Measurements from ENCODE around the gene G6PC3. TPM values are rescaled to one million over a fixed set of nuclear protein-coding genes. Genes with fewer than 3 reads are reported as not detected.

G6PC3 gene
- total and polyA plus RNA-seq, 2 of the 4 experiments (the other 2 are of a cell fraction): 20.4 to 107 TPM

GRCh38 chr17:44066204-44066930 is 4.2 kb upstream of the G6PC3 start, which contains the start of gene LSM12:
Gene LSM12 (minus strand): TSS chr17:44066671. CDS start chr17:44066587, 84 bp downstream.
- Histone ChIP-seq H3K56ac (ENCODE audit: extremely low read depth, insufficient read depth, low read length) (peak within 1 kb of the TSS; percentile 79), H2BK20ac (ENCODE audit: low read depth, low read length) (no peak within 1 kb of the TSS), H3K4me2 (ENCODE audit: low read depth, low read length) (peak within 1 kb of the TSS; percentile 96), H4K5ac (ENCODE audit: low read depth, low read length) (peak within 1 kb of the TSS; percentile 79), H2BK15ac (ENCODE audit: low read depth, low read length) (peak within 1 kb of the TSS; percentile 12; the same call in 1 of the 3 replicates), H2AK9ac (replicated peaks; ENCODE audit: low read depth, low read length, poor library complexity) (peak within 1 kb of the TSS; percentile 21), H2AFZ (replicated peaks; ENCODE audit: low read length, poor library complexity) (peak within 1 kb of the TSS; percentile 93), H3K23ac (ENCODE audit: low read depth, low read length) (peak within 1 kb of the TSS; percentile 98), H4K20me1 (ENCODE audit: insufficient read depth, low read length) (peaks cover 46% of the 10 kb centered on the region), H3K4ac (ENCODE audit: low read depth, low read length) (peak within 1 kb of the TSS; percentile 96), H3K18ac (ENCODE audit: low read depth, low read length) (peak within 1 kb of the TSS; percentile 66), H3K4me1 (ENCODE audit: control insufficient read depth, insufficient read depth, low read length) (peaks cover 5% of the 10 kb centered on the region), H3K14ac (replicated peaks; ENCODE audit: low read depth, low read length) (peak within 1 kb of the TSS; percentile 94), H3K9ac (ENCODE audit: low read depth, low read length) (peak within 1 kb of the TSS; percentile 95), H3K9me1 (ENCODE audit: insufficient read depth, low read length) (peaks cover 3% of the 10 kb centered on the region; the same call in 1 of the 2 replicates), H4K91ac (ENCODE audit: insufficient read depth, low read depth, low read length) (peak within 1 kb of the TSS; percentile 80), H2BK5ac (ENCODE audit: low read depth, low read length, poor library complexity, severe bottlenecking) (peak within 1 kb of the TSS; percentile 84), H3K36me3 (ENCODE audit: control insufficient read depth, insufficient read depth, low read length) (peaks cover 9% of the 10 kb centered on the region), H3K4me3 (ENCODE audit: insufficient read depth, low read depth, low read length) (peak within 1 kb of the TSS; percentile 83), H3K9me3 (ENCODE audit: control insufficient read depth, insufficient read depth, low read length) (no peaks in the 10 kb centered on the region), H2BK120ac (ENCODE audit: low read depth, low read length) (peak within 1 kb of the TSS; percentile 66; the same call in 1 of the 2 replicates), H3K27me3 (ENCODE audit: control insufficient read depth, insufficient read depth, low read length) (no peaks in the 10 kb centered on the region), H3K27ac (ENCODE audit: insufficient read depth, low read length) (peak within 1 kb of the TSS; percentile 93), H3K79me1 (ENCODE audit: low read depth in 1 of 2, low read length in 2 of 2) (peaks cover 9 to 39% of the 10 kb centered on the region in 2 experiments), H2AK5ac (ENCODE audit: low read depth, low read length) (peak within 1 kb of the TSS; percentile 89), H4K8ac (ENCODE audit: low read depth in 2 of 2, low read length in 2 of 2) (peak within 1 kb of the TSS; percentile 62 to 98)
- DNase-seq (peak; percentile 88), ATAC-seq (ENCODE audit: low read depth) (peak; percentile 80)
- TF ChIP-seq BHLHE40 (IDR thresholded peaks at IDR 0.05; ENCODE audit: low read depth, low read length) (no peak), POLR2A (IDR thresholded peaks at IDR 0.05; ENCODE audit: low read depth, low read length) (peak; percentile 87), CEBPB (IDR thresholded peaks at IDR 0.05; ENCODE audit: low read depth, low read length) (peak; percentile 88), USF2 (IDR thresholded peaks at IDR 0.05; ENCODE audit: low read depth, low read length) (0 out of 2 replicates have a peak, but pooled peaks have one; percentile 5), NFE2L2 (IDR thresholded peaks at IDR 0.05; ENCODE audit: low read depth, low read length) (no peak), MXI1 (IDR thresholded peaks at IDR 0.05; ENCODE audit: borderline replicate concordance, low read depth, low read length) (no peak), MAFK (IDR thresholded peaks at IDR 0.05; ENCODE audit: low read depth, low read length) (no peak), RCOR1 (IDR thresholded peaks at IDR 0.05; ENCODE audit: insufficient replicate concordance, low read length) (no peak), MAZ (IDR thresholded peaks at IDR 0.05; ENCODE audit: borderline replicate concordance, low read depth, low read length) (peak; percentile 90; the same call in 1 of the 2 replicates)
- TF ChIP-seq, protein P1, sequence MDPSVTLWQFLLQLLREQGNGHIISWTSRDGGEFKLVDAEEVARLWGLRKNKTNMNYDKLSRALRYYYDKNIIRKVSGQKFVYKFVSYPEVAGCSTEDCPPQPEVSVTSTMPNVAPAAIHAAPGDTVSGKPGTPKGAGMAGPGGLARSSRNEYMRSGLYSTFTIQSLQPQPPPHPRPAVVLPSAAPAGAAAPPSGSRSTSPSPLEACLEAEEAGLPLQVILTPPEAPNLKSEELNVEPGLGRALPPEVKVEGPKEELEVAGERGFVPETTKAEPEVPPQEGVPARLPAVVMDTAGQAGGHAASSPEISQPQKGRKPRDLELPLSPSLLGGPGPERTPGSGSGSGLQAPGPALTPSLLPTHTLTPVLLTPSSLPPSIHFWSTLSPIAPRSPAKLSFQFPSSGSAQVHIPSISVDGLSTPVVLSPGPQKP (IDR thresholded peaks at IDR 0.05; ENCODE audit: borderline replicate concordance, low read depth, low read length): no peak
- in situ Hi-C loops (cut with MboI; ENCODE audit: low sequenced_read_pairs): no loop called here
- POLR2A ChIA-PET (ENCODE audit: unreplicated experiment): interaction anchor here (0.5 to 0.7 kb wide), 2 partner anchors 40 to 706 kb away, joined by 3 to 4 read pairs; no protein-coding TSS in a partner anchor
- BruUV-seq (replicated peaks): no TSS peak
- CTCF ChIA-PET: interaction anchor here (0.6 to 2.3 kb wide), 2 partner anchors 11 to 50 kb away, joined by 3 to 8 read pairs; no protein-coding TSS in a partner anchor
- intact Hi-C loops (cut with micrococcal nuclease): loop anchor here (1.0 kb wide), 1 partner anchor 42 kb away; no protein-coding TSS in a partner anchor
- dilution Hi-C loops (cut with HindIII; ENCODE audit: low sequenced_read_pairs, unreplicated experiment): no loop called here
- WGBS, 2 experiments (ENCODE audit: extremely low coverage in 2 of 2, insufficient read length in 1 of 2): 1% methylated on average over 29 of the region's 65 CpGs; no CpG with 5 or more reads in 1 of the 2 experiments

Measured in IMR-90 (cell line).